HL-60/S4 (cell line): ENCODE measurements around the gene C11orf21.

Source experiments
- in situ Hi-C: fragments of 300-500 bp; cut with MboI; formaldehyde crosslinking; loops from 2 replicates; pipeline ENCODE4 v1.14.3; 2022; ENCODE audit warnings: low sequenced_read_pairs

Gene C11orf21

GRCh38 chr11:2309251-2310072 is 7.7 kb upstream of the C11orf21 start:
- in situ Hi-C loops = no loop called here

- in situ Hi-C loops = no loop called here
These were observed 7.0 kb upstream of the C11orf21 start for GRCh38 chr11:2308713-2309112.

GRCh38 chr11:2307501-2308331 is 6.0 kb upstream of the C11orf21 start:
- in situ Hi-C loops = no loop called here

- in situ Hi-C loops = no loop called here
These were observed 5.3 kb upstream of the C11orf21 start for GRCh38 chr11:2306877-2307500.

- in situ Hi-C loops = no loop called here
These were observed 4.7 kb upstream of the C11orf21 start for GRCh38 chr11:2306452-2306823.

- in situ Hi-C loops = no loop called here
These were observed 4.2 kb upstream of the C11orf21 start for GRCh38 chr11:2305788-2306451.

- in situ Hi-C loops = no loop called here
These were observed 3.5 kb upstream of the C11orf21 start for GRCh38 chr11:2305140-2305778.

- in situ Hi-C loops = no loop called here
These were observed 2.9 kb upstream of the C11orf21 start for GRCh38 chr11:2304506-2305139.

GRCh38 chr11:2303627-2304505 is 2.1 kb upstream of the C11orf21 start:
- in situ Hi-C loops = no loop called here

GRCh38 chr11:2302896-2303626 is 1.3 kb upstream of the C11orf21 start:
- in situ Hi-C loops = no loop called here

GRCh38 chr11:2302306-2302895 is 683 bp upstream of the C11orf21 start:
- in situ Hi-C loops = no loop called here

- in situ Hi-C loops = no loop called here
These were observed 635 bp downstream of the C11orf21 start for GRCh38 chr11:2300936-2301630.

GRCh38 chr11:2300290-2300935 is 1.3 kb downstream of the C11orf21 start:
- in situ Hi-C loops = no loop called here

- in situ Hi-C loops = no loop called here
These were observed 1.9 kb downstream of the C11orf21 start for GRCh38 chr11:2299773-2300172.

- in situ Hi-C loops = no loop called here
These were observed 2.6 kb downstream of the C11orf21 start for GRCh38 chr11:2298795-2299761.
